HG03066 (cell line): ENCODE measurements around the gene PSME3IP1.

ENCODE experiments used
- ATAC-seq: cut with Tn5 transposase; IDR thresholded peaks from one replicate; pipeline ENCODE4 v1.9.1; 2021; ENCODE audit warnings: low read depth; ENCODE audit not compliant: unreplicated experiment

PSME3IP1 gene, protein sequence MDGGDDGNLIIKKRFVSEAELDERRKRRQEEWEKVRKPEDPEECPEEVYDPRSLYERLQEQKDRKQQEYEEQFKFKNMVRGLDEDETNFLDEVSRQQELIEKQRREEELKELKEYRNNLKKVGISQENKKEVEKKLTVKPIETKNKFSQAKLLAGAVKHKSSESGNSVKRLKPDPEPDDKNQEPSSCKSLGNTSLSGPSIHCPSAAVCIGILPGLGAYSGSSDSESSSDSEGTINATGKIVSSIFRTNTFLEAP

GRCh38 chr16:57185945-57186871 lies at the start of gene PSME3IP1, which contains the start of gene RSPRY1:
PSME3IP1 (minus strand) TSS chr16:57186039; CDS start chr16:57173854, 12,185 bp downstream.
RSPRY1 (plus strand) TSS chr16:57186329; CDS start chr16:57204659, 18,330 bp downstream.
- ATAC-seq = peak; percentile 85

- no peak for ATAC-seq
Observed at GRCh38 chr16:57235128-57236021, 49.5 kb upstream of the PSME3IP1 start.

- no peak for ATAC-seq
Observed at GRCh38 chr16:57234707-57235092, 48.9 kb upstream of the PSME3IP1 start.

DNA sequence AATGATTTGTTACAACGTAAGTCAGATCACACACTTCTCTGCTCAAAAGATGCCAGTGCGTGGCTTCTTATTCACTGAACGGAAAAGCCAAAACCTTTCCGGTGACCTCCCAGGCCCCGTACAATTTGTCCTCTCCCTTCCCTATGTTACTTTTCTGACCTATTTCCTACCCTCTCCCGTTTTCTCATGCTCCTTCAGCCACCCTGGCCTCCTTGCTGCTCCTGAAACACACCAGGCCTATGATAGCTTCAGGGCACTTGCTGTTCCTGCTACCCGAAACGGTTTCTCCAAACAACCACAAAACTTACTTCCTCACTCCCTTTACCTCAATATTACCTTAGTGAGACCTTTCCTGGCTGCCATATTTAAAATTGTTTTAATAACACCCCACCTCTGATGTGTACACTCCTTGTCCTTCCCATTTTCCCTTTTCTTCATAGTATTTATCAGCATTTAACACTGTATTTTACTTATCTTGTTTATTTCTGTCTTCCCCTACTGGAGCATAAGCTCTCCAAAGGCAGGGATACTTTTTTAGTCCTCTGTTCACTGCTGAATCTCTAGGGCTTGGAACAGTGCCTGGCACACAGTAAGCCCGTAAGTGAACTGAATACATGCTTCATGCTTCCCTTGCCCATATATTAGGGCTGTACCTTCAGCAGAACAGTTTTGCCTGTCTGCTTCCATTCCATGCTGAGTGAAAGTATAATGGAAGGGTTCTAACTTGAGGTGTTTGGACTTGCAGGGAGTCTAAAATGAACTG lies 48.3 kb upstream of the PSME3IP1 start:
- no peak for ATAC-seq

GRCh38 chr16:57231821-57232350 lies 46.0 kb upstream of the PSME3IP1 start:
- ATAC-seq = no peak

GRCh38 chr16:57229079-57229478 lies 43.2 kb upstream of the PSME3IP1 start:
- no peak for ATAC-seq

DNA sequence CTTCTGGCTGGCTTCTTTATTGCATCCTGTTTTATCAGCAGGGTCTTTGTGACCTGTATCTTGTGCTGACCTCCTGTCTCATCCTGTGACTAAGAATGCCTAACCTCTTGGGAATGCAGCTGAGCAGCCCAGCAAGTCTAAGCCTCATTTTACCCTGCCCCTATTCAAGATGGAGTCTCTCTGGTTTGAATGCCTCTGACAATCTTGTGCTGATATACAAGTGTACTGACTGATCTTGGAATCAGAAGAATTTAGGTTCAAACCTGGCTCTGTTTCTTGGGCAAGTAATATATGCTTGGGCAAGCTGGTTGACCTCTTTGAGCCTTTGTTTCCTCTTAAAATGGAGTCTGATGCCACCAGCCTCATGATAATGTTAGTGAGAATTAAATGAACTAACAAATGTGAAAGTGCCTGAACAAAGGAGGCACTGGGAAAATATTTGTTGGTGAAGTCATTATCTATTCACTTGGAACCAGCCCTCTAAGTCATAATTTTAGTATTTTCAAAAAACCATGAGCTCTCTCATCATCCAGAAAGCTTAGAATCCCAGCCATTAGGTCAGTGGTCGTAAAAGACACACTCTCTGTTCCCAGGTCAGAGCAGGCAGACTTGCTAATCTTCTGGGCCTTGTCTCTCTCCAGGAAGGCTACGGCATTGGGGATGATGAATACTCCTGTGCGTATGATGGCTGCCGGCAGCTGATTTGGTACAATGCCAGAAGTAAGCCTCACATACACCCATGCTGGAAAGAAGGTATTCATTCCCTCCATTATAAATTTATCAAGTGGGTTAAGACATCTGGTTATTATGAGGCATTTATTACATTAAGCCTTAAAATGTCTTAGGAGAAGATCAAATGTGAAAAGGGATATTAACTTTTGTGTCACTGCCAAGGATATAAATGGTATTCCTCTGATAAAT lies 41.1 kb upstream of the PSME3IP1 start:
- ATAC-seq = no peak

DNA sequence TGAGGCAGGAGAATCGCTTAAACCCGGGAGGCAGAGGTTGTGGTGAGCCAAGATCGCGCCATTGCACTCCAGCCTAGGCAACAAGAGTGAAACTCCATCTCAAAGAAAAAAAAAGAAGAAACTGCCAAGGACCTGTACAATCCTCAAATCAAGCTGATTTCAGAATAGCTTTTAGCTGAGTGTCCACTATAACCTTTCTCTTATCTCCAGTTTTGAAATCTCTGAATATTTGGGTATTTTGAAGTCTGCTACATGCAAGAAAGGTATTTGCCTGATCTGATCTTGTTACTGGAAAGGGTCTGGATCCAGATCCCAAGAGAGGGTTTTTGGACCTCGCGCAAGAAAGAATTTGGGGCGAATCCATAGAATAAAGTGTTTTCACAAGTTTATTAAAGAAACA lies 40.1 kb upstream of the PSME3IP1 start:
- ATAC-seq = no peak

GRCh38 chr16:57224651-57225335 lies 39.0 kb upstream of the PSME3IP1 start:
- no peak for ATAC-seq

DNA sequence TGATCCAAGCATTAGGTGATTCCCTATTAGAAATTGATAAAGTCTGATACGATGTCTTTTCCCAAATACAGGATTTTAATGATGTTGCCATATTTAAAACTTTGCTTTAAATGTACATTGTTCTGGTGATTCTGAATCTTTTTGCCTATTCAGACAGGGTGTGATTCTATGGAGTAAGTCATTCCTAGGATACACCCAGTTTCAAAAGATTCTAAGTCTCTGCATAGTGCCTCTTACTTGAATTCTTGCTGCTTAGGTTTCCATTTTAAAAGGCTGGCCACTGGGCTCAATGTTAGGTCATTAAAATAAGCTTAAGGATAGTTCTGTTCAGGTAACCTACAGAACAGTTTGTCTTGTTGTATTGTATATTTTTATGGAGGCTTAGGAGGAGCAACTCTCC lies 37.2 kb upstream of the PSME3IP1 start:
- ATAC-seq = no peak

- ATAC-seq = no peak
Observed at GRCh38 chr16:57216968-57217367, 31.1 kb upstream of the PSME3IP1 start.

- ATAC-seq = no peak
Observed at GRCh38 chr16:57213462-57213861, 27.6 kb upstream of the PSME3IP1 start.

DNA sequence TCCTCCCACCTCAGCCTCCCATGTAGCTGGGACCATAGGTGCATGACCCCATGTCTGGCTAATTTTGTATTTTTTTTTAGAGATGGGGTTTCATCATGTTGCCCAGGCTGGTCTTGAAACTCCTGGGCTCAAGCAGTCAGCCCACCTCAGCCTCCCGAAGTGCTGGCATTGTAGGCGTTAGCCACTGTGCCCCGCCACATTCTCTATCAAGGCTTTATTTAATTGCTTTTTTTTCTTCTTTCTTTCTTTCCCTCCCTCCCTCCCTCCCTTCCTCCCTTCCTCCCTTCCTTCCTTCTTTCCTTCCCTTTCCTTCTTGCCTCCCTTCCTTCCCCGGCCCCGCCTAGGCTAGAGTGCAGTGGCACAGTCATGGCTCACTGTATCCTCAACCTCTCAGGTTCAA lies 23.9 kb upstream of the PSME3IP1 start:
- ATAC-seq = no peak

DNA sequence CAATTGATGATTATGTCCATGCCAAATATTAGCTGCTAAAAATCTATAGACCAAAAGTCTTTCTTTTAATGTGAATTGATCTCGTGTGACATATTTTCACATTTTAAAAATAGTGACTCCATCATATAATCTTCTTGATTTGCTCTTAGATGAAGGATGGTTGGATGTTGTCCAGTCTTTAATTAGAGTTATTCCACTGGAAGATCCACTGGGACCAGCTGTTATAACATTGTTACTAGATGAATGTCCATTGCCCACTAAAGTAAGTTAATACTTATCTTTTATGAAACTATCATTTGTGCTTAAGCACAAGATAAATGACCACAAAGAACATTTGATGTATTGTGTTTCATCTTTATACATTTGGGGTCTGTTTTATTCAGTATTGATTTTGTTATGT lies 23.1 kb upstream of the PSME3IP1 start:
- no peak for ATAC-seq

- no peak for ATAC-seq
Observed at GRCh38 chr16:57204675-57205074, 18.8 kb upstream of the PSME3IP1 start.

DNA sequence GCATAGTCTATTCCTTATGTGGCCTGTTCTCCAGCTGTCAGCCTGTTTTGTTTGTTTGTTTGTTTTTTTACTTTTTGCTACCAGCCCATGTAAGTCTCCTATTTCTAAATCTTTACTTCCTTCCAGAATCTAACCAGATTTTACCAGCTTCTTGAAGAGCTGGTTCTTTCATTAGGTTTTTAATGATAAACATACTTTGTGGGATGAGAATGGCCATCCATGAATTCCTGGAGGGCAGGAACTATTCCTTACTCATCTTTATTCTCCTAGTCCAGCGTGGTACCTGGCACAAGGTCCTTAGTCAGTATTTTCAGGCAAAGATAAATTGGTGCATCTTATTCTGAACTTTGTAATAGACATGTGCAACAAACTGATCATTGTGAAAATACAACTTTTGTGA lies 17.6 kb upstream of the PSME3IP1 start:
- ATAC-seq = no peak

DNA sequence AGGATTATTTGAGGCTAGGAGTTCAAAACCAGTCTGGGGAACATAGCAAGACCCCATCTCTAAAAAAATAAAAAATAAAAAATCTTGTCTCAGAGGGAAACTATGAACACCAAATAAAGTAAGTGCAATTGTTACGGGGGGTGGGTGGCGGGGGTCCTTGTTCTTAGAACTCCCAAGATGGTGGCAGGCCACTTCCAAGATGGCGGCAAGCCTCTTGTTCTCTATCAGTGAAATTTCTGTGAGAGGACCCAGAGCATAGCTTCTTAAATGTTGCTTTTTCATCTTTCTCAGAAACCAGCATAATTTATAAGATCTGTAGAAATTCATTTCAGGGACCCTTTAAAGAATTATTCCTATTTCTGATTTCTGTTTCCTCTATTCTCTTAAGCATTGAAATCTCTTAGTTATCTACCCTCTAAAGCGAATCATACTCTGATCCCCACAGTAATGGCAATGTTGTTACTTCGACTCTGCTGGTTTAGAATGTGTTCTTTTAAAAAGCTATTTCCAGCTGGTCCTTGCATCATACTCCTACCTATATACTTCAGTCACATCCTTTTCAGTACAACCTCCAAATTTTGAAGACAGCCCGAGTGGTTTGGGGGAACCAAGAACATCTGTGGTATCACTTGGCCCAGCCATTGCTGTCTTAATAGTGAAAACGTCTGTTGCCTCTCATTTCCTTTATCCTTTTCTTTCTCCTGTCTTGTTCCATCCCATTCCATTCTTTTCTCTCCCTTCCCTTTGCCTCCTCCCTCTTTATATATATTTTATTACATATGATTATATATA lies 16.5 kb upstream of the PSME3IP1 start:
- ATAC-seq = no peak
